Measurements from ENCODE around the gene UBXN11. TPM values are rescaled to one million over a fixed set of nuclear protein-coding genes. Genes with fewer than 3 reads are reported as not detected.

The UBXN11 gene
- total and polyA plus RNA-seq, 2 of the 13 experiments (the other 11 are each of a cell fraction or from before 2014, with no cell fraction given): 9.3 to 10.4 TPM

DNA sequence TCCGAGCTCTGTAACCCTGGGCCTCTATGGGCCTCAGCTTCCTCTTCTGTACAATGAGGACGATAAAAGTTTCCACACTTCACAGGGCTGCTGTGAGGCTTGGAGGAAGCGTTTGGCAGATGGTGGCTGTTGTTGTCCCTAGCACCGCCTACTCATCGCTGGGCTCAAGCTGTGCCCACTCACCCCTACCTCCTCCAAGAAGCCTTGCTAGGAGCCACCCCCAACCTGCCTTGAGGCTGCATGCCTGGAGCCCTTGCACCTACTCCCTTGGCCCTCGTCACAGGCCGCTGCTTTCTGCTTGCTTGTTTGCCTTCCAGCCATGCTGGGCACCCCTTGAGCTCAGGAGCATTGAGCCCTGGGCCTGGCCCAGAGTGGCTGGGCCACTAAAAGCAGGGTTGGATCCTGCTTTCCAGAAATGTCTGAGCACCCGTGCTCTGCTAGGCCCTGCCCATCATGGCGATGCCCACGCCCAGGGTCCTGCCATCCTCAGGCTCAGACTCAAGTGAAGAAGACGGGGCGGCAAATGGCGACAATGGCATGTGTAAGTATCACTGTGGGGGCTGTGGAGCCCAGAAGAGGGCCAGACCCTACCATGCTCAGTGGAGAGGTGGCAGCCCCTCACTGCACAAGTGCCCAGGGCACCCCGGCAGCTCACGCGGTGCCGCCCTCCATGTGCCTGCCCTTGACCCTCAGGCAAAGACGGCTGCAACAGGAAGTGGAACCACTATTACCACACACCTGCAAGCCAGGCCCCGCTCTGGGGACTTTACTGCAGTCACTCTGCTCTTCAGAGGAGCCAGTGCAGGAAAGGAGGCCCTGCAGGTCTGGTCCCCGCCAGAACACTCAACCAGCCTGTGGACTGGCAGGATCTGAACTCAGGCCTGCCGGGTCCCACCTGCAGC lies 17.0 kb downstream of the UBXN11 start:
- no peak for DNase-seq (ENCODE audit: low spot score)
- TF ChIP-seq SRSF4 (IDR thresholded peaks at IDR 0.05; ENCODE audit: low read depth, low read length, poor library complexity, severe bottlenecking) (no peak), TBX2 (CRISPR knock-in tag; IDR thresholded peaks at IDR 0.05; ENCODE audit: borderline replicate concordance) (no peak), MATR3 (CRISPR knock-in tag; IDR thresholded peaks at IDR 0.05) (no peak), ZNF703 (CRISPR knock-in tag; IDR thresholded peaks at IDR 0.05; ENCODE audit: borderline replicate concordance) (no peak), DMAP1 (CRISPR knock-in tag; IDR thresholded peaks at IDR 0.05) (no peak), RBM22 (optimal IDR thresholded peaks at IDR 0.05; ENCODE audit: low read length) (no peak), PRMT3 (CRISPR knock-in tag; IDR thresholded peaks at IDR 0.05; ENCODE audit: borderline replicate concordance, low read depth) (no peak), MBNL3 (CRISPR knock-in tag; conservative IDR thresholded peaks at IDR 0.05) (no peak), STAT5B (CRISPR knock-in tag; IDR thresholded peaks at IDR 0.05) (no peak), CAMTA2 (CRISPR knock-in tag; IDR thresholded peaks at IDR 0.05; ENCODE audit: borderline replicate concordance) (no peak), MED13 (CRISPR knock-in tag; IDR thresholded peaks at IDR 0.05) (no peak), ZFYVE20 (CRISPR knock-in tag; IDR thresholded peaks at IDR 0.05; ENCODE audit: borderline replicate concordance, low read depth) (no peak), CBX2 (IDR thresholded peaks at IDR 0.05; ENCODE audit: low read depth, low read length) (no peak), CBX2 (CRISPR knock-in tag; IDR thresholded peaks at IDR 0.05; ENCODE audit: low read depth) (no peak), HDAC2 (CRISPR knock-in tag; IDR thresholded peaks at IDR 0.05) (no peak), MAFK (conservative IDR thresholded peaks at IDR 0.05 in 1 of 2, IDR thresholded peaks at IDR 0.05 in 1 of 2; ENCODE audit: low read length in 2 of 2) (no peak)
- TF ChIP-seq, protein P1, sequence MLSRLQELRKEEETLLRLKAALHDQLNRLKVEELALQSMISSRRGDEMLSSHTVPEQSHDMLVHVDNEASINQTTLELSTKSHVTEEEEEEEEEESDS (CRISPR knock-in tag; IDR thresholded peaks at IDR 0.05; ENCODE audit: borderline replicate concordance): no peak
- TF ChIP-seq, protein P2, sequence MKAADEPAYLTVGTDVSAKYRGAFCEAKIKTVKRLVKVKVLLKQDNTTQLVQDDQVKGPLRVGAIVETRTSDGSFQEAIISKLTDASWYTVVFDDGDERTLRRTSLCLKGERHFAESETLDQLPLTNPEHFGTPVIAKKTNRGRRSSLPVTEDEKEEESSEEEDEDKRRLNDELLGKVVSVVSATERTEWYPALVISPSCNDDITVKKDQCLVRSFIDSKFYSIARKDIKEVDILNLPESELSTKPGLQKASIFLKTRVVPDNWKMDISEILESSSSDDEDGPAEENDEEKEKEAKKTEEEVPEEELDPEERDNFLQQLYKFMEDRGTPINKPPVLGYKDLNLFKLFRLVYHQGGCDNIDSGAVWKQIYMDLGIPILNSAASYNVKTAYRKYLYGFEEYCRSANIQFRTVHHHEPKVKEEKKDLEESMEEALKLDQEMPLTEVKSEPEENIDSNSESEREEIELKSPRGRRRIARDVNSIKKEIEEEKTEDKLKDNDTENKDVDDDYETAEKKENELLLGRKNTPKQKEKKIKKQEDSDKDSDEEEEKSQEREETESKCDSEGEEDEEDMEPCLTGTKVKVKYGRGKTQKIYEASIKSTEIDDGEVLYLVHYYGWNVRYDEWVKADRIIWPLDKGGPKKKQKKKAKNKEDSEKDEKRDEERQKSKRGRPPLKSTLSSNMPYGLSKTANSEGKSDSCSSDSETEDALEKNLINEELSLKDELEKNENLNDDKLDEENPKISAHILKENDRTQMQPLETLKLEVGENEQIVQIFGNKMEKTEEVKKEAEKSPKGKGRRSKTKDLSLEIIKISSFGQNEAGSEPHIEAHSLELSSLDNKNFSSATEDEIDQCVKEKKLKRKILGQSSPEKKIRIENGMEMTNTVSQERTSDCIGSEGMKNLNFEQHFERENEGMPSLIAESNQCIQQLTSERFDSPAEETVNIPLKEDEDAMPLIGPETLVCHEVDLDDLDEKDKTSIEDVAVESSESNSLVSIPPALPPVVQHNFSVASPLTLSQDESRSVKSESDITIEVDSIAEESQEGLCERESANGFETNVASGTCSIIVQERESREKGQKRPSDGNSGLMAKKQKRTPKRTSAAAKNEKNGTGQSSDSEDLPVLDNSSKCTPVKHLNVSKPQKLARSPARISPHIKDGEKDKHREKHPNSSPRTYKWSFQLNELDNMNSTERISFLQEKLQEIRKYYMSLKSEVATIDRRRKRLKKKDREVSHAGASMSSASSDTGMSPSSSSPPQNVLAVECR (CRISPR knock-in tag; IDR thresholded peaks at IDR 0.05; ENCODE audit: borderline replicate concordance): no peak
- TF ChIP-seq, protein P3, sequence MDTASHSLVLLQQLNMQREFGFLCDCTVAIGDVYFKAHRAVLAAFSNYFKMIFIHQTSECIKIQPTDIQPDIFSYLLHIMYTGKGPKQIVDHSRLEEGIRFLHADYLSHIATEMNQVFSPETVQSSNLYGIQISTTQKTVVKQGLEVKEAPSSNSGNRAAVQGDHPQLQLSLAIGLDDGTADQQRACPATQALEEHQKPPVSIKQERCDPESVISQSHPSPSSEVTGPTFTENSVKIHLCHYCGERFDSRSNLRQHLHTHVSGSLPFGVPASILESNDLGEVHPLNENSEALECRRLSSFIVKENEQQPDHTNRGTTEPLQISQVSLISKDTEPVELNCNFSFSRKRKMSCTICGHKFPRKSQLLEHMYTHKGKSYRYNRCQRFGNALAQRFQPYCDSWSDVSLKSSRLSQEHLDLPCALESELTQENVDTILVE (CRISPR knock-in tag; IDR thresholded peaks at IDR 0.05): no peak

More for the DNA sequence above, 17.0 kb downstream of the UBXN11 start:
- no peak overlapping the region for H3K27ac ChIP-seq (ENCODE audit: extremely low read length, insufficient read depth, low read length)
- H3K27me3 ChIP-seq (ENCODE audit: control insufficient read depth in 1 of 2, insufficient read depth in 2 of 2, low read length in 2 of 2): no peaks in the 10 kb centered on the region
- H4K20me1 ChIP-seq (ENCODE audit: insufficient read depth, low read length): no peaks in the 10 kb centered on the region
- intact Hi-C loops (cut with micrococcal nuclease; ENCODE audit: unreplicated experiment): no loop called here
- H3K4me2 ChIP-seq (ENCODE audit: low read depth, low read length): no peak overlapping the region
- no peaks in the 10 kb centered on the region for H3K4me1 ChIP-seq (ENCODE audit: insufficient read depth, low read length)
- H3K9ac ChIP-seq (ENCODE audit: insufficient read depth, low read depth, low read length): no peak overlapping the region
- H3K4me3 ChIP-seq (replicated peaks in 1 of 3; ENCODE audit: insufficient read depth in 1 of 3, low read depth in 2 of 3, low read length in 3 of 3): no peak overlapping the region
- 96% methylated on average over 16 of the region's 21 CpGs for WGBS (ENCODE audit: low lambda C conversion rate)
- ChIA-PET CTCF (ENCODE audit: low intra/inter-chr PET ratio, low total read pairs) (no interaction called here), POLR2A (no interaction called here)
- no peak for ATAC-seq
- no TSS peak for BruUV-seq (replicated peaks)
- H3K36me3 ChIP-seq (replicated peaks in 1 of 2; ENCODE audit: control insufficient read depth in 1 of 2, insufficient read depth in 2 of 2, low read length in 2 of 2): no peaks in the 10 kb centered on the region
- H3K79me2 ChIP-seq (ENCODE audit: insufficient read depth, low read length): no peaks in the 10 kb centered on the region
- in situ Hi-C loops (cut with HindIII; ENCODE audit: extremely low pct_ligation_motif_present, low pct_unique_long_range_greater_than_20kb): loop anchor here (5.0 kb wide), 1 partner anchor 73 kb away; no protein-coding TSS in a partner anchor
- no peaks in the 10 kb centered on the region for H3K9me3 ChIP-seq (ENCODE audit: low read length)
- no peak for FAIRE-seq
- no peak overlapping the region for H2AFZ ChIP-seq (ENCODE audit: low read length)
